ENCODE results near the gene TCP11. TPM values are rescaled to one million over a fixed set of nuclear protein-coding genes. Genes with fewer than 3 reads are reported as not detected.

TCP11 gene
- total RNA-seq (not detected), polyA plus RNA-seq (under 1 TPM in 1 of 2 donors, not detected in 1; 0.04 TPM)
- long read RNA-seq, donor 1: 0 reads
- long read RNA-seq, donor 2: 0 reads
- long read RNA-seq, donor 3: 0 reads

GRCh38 chr6:35141007-35141655 is at the start of gene TCP11:
Gene TCP11 (minus strand): TSS chr6:35141339. CDS start chr6:35140870, 469 bp downstream.
- H3K27ac ChIP-seq: no peak within 1 kb of the TSS
- WGBS, 4 donors: 40 to 50% (median 47%) methylated on average over 22 to 69 of the region's 69 CpGs
- H3K36me3 ChIP-seq: no peaks in the 10 kb centered on the region
- TF ChIP-seq POLR2A (IDR thresholded peaks at IDR 0.05): no peak
- TF ChIP-seq CTCF (IDR thresholded peaks at IDR 0.05): no peak
- intact Hi-C loops (cut with DNase I): loop anchor here in 7 of 10 donors (1.0 to 10.0 kb wide), 9 partner anchors 64 to 614 kb away; partner anchors contain the start of genes ANKS1A (in 1 of the 7) and TAF11 (in 1 of the 7)
- H3K4me1 ChIP-seq: peaks cover 0 to 19% (median 3%) of the 10 kb centered on the region in 12 donors
- peak; percentile 33 to 75 (median 40) for DNase-seq
- H3K9me3 ChIP-seq: no peaks in the 10 kb centered on the region
- H3K27me3 ChIP-seq: peaks cover 0 to 8% (median 0%) of the 10 kb centered on the region in 9 donors
- peak within 1 kb of the TSS in 10 of 12 donors; percentile 6 to 47 (median 34) for H3K4me3 ChIP-seq
- ATAC-seq: peak in 3 of 4 donors; percentile 43 to 61 (median 58)

GRCh38 chr6:35190306-35190705 is 49.2 kb upstream of the TCP11 start:
- no peak for DNase-seq
- ATAC-seq: no peak
- H3K27ac ChIP-seq: no peak overlapping the region
- intact Hi-C loops (cut with DNase I): no loop called here
- no peak overlapping the region for H3K4me3 ChIP-seq
- no peaks in the 10 kb centered on the region for H3K9me3 ChIP-seq
- no peaks in the 10 kb centered on the region for H3K27me3 ChIP-seq
- H3K36me3 ChIP-seq: no peaks in the 10 kb centered on the region
- TF ChIP-seq POLR2A (IDR thresholded peaks at IDR 0.05) (no peak), CTCF (IDR thresholded peaks at IDR 0.05) (no peak)
- peaks cover 0 to 8% (median 3%) of the 10 kb centered on the region in 12 donors for H3K4me1 ChIP-seq

GRCh38 chr6:35188886-35189285 is 47.7 kb upstream of the TCP11 start:
- ATAC-seq (no peak), DNase-seq (no peak)
- TF ChIP-seq POLR2A (IDR thresholded peaks at IDR 0.05): no peak
- TF ChIP-seq CTCF (IDR thresholded peaks at IDR 0.05): no peak
- H3K36me3 ChIP-seq: no peaks in the 10 kb centered on the region
- H3K4me1 ChIP-seq: peaks cover 0 to 19% (median 8%) of the 10 kb centered on the region in 12 donors
- intact Hi-C loops (cut with DNase I): no loop called here
- no peak overlapping the region for H3K4me3 ChIP-seq
- H3K9me3 ChIP-seq: no peaks in the 10 kb centered on the region
- H3K27ac ChIP-seq: no peak overlapping the region
- 59 to 72% (median 62%) methylated on average over 2 to 3 of the region's 3 CpGs for WGBS, 4 donors
- H3K27me3 ChIP-seq: no peaks in the 10 kb centered on the region

GRCh38 chr6:35186571-35186970 is 45.4 kb upstream of the TCP11 start:
- intact Hi-C loops (cut with DNase I): no loop called here
- no peak overlapping the region for H3K27ac ChIP-seq
- H3K27me3 ChIP-seq: peaks cover 0 to 12% (median 0%) of the 10 kb centered on the region in 9 donors
- 95 to 100% (median 99%) methylated on average over 2 of the region's 2 CpGs for WGBS, 4 donors
- no peaks in the 10 kb centered on the region for H3K9me3 ChIP-seq
- peaks cover 0 to 38% (median 14%) of the 10 kb centered on the region in 12 donors for H3K4me1 ChIP-seq
- no peak for TF ChIP-seq POLR2A (IDR thresholded peaks at IDR 0.05)
- TF ChIP-seq CTCF (IDR thresholded peaks at IDR 0.05): no peak
- DNase-seq: no peak
- no peak for ATAC-seq
- no peaks in the 10 kb centered on the region for H3K36me3 ChIP-seq
- H3K4me3 ChIP-seq: no peak overlapping the region
